Measurements from ENCODE around the gene INF2.

DNA sequence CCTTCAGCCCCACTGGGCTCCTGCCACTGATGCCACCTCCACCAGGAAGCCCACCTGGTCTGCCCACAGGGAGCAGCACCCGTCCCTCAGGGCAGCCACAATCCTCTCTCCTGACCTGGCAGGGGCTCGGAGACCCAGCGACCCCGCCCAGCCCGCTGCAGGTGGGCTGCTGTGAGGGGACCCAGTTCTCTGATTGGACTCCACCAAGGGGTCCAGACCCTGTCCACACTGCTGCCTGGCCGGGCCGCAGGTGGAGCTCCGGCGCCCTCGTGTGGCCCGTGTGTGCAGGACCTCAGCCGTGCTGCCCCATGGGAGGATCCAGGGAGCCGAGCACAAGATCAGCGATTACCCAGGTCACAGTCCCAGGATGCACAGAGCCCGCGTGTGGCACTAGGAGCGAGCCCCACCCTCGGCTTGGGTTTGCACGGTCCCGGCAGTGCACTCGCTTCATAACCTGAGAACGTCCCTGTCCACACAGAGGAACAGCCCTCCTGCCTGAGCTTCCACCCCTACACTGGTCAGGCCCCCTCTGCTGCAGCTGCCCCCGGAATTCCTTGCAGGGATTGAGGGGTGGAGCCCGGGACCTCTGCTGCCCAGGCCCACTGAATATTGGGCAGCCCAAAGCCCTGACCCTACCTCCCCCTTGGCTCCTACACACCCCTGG lies 49.4 kb upstream of the INF2 start:
- TF ChIP-seq, protein P1, sequence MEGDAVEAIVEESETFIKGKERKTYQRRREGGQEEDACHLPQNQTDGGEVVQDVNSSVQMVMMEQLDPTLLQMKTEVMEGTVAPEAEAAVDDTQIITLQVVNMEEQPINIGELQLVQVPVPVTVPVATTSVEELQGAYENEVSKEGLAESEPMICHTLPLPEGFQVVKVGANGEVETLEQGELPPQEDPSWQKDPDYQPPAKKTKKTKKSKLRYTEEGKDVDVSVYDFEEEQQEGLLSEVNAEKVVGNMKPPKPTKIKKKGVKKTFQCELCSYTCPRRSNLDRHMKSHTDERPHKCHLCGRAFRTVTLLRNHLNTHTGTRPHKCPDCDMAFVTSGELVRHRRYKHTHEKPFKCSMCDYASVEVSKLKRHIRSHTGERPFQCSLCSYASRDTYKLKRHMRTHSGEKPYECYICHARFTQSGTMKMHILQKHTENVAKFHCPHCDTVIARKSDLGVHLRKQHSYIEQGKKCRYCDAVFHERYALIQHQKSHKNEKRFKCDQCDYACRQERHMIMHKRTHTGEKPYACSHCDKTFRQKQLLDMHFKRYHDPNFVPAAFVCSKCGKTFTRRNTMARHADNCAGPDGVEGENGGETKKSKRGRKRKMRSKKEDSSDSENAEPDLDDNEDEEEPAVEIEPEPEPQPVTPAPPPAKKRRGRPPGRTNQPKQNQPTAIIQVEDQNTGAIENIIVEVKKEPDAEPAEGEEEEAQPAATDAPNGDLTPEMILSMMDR (IDR thresholded peaks at IDR 0.05), result peak in 2 of 3 donors; percentile 69 to 82
- no peak for TF ChIP-seq POLR2AphosphoS5 (IDR thresholded peaks at IDR 0.05)
